GM21576 (cell line): Measurements from ENCODE around the gene TRPT1.

Source experiments
- ATAC-seq: cut with Tn5 transposase; IDR thresholded peaks from one replicate; pipeline ENCODE4 v1.9.1; 2021; ENCODE audit warnings: mild to moderate bottlenecking, moderate library complexity; ENCODE audit not compliant: unreplicated experiment

Gene TRPT1

GRCh38 chr11:64245797-64246620 lies 20.0 kb upstream of the TRPT1 start:
- ATAC-seq, result no peak

- ATAC-seq, result no peak
Observed at GRCh38 chr11:64245401-64245796, 19.4 kb upstream of the TRPT1 start.

GRCh38 chr11:64244966-64245365 lies 19.0 kb upstream of the TRPT1 start:
- ATAC-seq, result no peak

DNA sequence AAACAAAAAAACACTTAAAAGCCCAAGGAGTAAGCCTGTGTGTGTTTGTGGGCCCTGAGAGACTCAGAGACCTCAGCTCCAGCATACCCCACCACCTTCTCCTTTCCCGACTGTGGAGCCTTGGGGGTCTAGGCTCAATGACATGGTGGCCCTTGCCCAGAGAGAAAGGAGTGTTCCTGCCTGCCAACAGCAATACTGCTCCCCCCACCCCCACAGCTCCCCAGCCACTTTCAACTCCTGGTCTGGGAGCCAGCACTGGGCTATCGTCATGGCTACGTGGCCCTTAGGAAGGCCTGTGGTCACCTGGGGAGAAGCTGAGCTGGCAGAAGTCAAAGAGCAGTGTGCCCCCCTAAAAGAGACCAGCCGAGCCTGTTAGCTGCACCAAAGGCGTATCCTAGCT lies 18.1 kb upstream of the TRPT1 start:
- no peak for ATAC-seq

DNA sequence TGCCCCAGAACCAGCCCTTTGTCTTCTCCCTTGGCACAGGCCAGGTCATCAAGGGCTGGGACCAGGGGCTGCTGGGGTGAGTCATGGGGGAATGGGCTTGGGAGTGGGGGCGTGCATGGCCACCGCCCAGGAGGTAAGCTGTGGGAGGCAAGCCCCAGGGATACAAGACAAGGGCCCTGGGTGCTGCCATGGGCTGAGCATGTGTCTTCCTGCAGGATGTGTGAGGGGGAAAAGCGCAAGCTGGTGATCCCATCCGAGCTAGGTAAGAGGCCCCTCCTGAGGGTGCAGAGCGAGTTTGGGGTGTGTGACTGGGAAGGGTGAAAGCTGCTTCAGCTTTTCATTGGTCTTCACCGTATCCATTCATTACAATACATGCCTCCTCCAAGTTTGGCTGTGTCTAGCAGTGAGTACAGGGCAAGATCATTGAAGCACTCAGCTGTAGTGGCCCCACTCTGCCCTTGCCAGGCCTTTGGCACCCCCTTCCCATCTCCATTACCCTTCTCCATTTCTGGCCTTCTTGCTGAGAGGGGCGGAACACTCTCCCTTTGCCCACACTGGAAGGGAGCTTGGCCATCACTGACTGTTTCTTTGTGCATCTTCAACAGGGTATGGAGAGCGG lies 17.4 kb upstream of the TRPT1 start:
- ATAC-seq, result no peak

GRCh38 chr11:64241491-64242374 lies 15.7 kb upstream of the TRPT1 start:
- peak; percentile 4 for ATAC-seq

GRCh38 chr11:64241241-64241490 lies 15.2 kb upstream of the TRPT1 start:
- ATAC-seq, result peak; percentile 58

DNA sequence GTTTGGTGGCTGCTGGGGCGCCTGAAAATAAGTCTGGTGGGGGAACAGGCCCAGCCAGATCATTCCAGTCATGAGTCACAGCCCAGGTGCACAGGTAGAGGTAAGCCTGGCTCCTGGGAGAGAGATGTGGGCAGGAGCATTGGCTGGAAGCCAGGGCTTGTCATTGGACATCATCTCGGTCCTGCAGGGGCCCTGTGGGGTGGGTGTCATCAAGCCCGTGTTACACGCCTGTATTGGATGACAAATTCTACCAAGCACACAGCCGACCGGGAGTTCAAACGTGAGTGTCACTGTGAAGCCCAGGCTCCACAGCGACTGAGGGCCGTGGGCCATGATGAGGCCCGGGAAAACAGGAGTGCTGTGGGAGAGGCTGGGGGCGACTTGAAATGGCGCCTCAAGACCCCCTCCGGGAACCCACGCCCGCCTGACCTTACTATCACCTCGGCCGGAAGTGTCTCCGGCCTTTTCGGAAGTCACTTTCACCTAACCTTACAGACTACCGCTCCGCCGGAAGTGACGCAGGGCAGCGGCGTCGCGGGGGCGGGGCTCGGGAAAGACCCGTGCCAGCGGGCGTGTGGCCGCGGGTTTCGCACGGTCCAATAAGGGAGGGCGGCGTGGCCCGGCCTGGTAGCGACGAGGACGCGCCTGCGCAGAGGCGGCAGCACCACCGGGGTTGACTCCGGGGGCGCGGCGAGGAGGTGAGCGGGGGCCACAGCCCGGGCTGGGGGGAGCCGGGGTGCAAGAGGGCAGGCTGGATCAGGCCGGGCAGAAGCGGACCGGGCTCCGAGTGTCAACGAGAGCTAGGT lies 14.7 kb upstream of the TRPT1 start, which contains the start of gene FKBP2:
TSS of gene FKBP2 (plus strand) at position 661 of the 806 bp plus-strand sequence. CDS start 1,293 bp downstream, outside the sequence.
- ATAC-seq, result peak; percentile 41

GRCh38 chr11:64239662-64240434 lies 13.9 kb upstream of the TRPT1 start:
- ATAC-seq, result no peak

DNA sequence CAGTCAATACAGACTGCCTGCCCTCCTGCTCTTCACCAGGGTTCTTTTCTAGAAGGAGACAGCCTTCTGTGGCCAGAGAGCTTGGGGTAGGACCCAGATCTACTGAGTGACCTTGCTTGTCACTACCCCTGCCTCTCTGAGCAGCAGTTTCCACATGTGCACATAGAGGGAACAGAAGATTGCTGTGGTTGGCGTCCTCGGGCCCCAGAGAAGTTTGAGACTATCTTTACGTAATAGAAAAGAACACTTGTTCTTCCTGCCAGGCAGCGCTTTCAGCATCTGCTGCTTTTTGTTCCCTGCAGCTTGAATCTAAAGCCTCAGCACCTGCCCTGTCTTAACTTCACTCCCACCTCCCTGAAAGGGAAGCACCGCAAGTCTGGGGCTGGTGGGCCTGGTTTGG lies 13.0 kb upstream of the TRPT1 start:
- no peak for ATAC-seq

DNA sequence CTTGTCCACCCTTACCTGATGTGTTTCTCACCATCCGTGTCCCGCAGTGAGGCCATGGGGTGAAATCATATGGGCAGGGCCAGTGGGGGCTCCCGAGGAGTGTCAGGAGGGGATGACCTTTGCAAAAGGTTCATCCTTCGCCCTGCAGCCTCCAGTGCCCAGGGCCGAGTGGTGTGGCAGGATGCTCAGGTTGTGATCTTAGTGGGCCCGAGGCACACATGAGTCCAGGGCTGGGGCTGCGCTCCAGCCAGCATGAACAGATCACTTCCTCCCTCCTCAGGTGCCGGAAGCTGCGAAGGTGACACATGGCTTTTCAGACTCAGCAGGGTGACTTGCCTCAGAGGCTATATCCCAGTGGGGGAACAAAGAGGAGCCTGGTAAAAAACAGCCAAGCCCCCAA lies 12.1 kb upstream of the TRPT1 start:
- no peak for ATAC-seq

DNA sequence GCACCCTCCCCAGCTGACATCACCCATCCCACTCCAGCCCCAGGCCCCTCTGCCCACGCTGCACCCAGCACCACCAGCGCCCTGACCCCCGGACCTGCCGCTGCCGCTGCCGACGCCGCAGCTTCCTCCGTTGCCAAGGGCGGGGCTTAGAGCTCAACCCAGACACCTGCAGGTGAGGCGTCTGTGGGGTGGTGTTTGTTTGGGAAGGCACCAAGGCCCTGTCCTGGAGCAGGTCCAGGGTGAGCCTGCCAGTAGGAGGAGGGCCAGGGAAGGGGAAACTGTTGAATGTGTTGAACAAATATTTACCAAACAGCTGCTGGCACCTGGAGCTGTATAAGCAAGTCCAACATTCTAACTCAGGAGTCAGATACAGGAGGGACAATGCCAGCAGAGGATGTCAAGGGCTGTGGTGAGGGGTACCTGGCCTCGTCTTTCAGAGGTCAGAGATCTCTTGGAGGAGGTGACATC lies 11.5 kb upstream of the TRPT1 start:
- ATAC-seq, result no peak

- no peak for ATAC-seq
Observed at GRCh38 chr11:64235437-64236161, 9.6 kb upstream of the TRPT1 start.

- ATAC-seq, result peak; percentile 27
Observed at GRCh38 chr11:64234647-64235379, 8.8 kb upstream of the TRPT1 start.

GRCh38 chr11:64233913-64234586 lies 8.1 kb upstream of the TRPT1 start, which contains the start of gene VEGFB:
Gene VEGFB, plus strand, starts transcription at chr11:64234584. Its CDS starts 250 bp downstream, at chr11:64234834.
- ATAC-seq, result peak; percentile 26

GRCh38 chr11:64232967-64233315 lies 7.0 kb upstream of the TRPT1 start:
- ATAC-seq, result no peak

DNA sequence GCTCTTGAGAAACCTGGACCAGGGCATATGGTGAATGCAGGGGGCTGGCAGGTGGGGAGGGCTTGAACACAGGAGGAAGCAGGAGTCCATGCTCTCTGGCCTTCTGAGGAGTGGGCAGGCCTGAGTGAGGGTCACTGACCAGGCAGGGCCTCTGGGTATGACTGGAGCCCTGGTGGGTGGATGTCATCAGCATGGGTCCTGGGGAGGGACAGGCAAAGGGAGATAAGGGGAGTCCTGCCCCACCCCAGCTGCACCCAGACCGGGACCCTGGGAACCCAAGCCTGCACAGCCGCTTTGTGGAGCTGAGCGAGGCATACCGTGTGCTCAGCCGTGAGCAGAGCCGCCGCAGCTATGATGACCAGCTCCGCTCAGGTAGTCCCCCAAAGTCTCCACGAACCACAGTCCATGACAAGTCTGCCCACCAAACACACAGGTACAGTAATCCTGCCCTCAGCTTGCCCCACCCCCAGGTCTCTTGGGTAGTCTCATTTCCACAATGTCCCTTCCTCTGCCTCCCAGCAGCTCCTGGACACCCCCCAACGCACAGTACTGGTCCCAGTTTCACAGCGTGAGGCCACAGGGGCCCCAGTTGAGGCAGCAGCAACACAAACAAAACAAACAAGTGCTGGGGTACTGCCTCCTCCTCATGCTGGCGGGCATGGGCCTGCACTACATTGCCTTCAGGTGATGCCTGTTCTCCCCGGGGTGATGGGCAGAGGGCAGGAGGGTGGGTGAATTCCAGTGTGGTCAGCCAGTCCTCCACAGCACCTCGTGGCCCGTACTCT lies 6.4 kb upstream of the TRPT1 start:
- no peak for ATAC-seq
